B cell (primary cell): Measurements from ENCODE around the gene STBD1. TPM values are rescaled to one million over a fixed set of nuclear protein-coding genes. Genes with fewer than 3 reads are reported as not detected.

Source experiments
- ATAC-seq: fragments of 200-7000 bp; cut with Tn5 transposase; one replicate; pipeline ENCODE4 v1.10.0; 2021; ENCODE audit warnings: low read depth, mild to moderate bottlenecking, moderate number of reproducible peaks, moderate library complexity
- CTCF ChIA-PET: fragments of 350-600 bp; sonication (Branson Sonifier 250); formaldehyde crosslinking; loops from one replicate; lab custom pipeline; 2021; ENCODE audit warnings: antibody characterized with exemption, inconsistent platforms; lab: Charles Lee
- POLR2A ChIA-PET: fragments of 350-600 bp; sonication (Branson Sonifier 250); formaldehyde crosslinking; loops from one replicate; lab custom pipeline; 2021; ENCODE audit warnings: antibody characterized with exemption; lab: Charles Lee
- DNase-seq: peaks from one replicate; pipeline ENCODE4 v3.0.0; 2013
- H2AFZ ChIP-seq: 2 replicates; pipeline ENCODE4 v1.6.1; 2012; ENCODE audit warnings: mild to moderate bottlenecking, low read depth, low read length; ENCODE audit not compliant: insufficient read depth, poor library complexity, severe bottlenecking
- H3K27ac ChIP-seq, 2 donors: 1 replicate in 1 of 2; 2 replicates in 1 of 2; pipeline ENCODE4 v1.5.1; 2012 to 2013; ENCODE audit warnings: low read length in 2 of 2, mild to moderate bottlenecking in 2 of 2, moderate library complexity in 1 of 2
- H3K27me3 ChIP-seq, 4 experiments: fragments of 200-600 bp in 1 of 4; sonication (generic) in 1 of 4; replicated peaks in 1 of 4; 1 replicate in 2 of 4; 2 replicates in 2 of 4; pipeline versions ENCODE4 v1.6.1 to v1.7.0; 2013 to 2016; ENCODE audit warnings: low read length in 3 of 4, mild to moderate bottlenecking in 2 of 4, mixed read lengths in 1 of 4, moderate library complexity in 1 of 4; ENCODE audit not compliant: insufficient read depth in 4 of 4, control insufficient read depth in 3 of 4; ENCODE audit errors: control extremely low read depth in 1 of 4
- H3K36me3 ChIP-seq, 2 experiments: replicated peaks in 1 of 2; 1 replicate in 1 of 2; 2 replicates in 1 of 2; pipeline versions ENCODE4 v1.6.1 to v1.7.1; 2013; ENCODE audit warnings: low read length in 1 of 2; ENCODE audit not compliant: insufficient read depth in 2 of 2, control insufficient read depth in 1 of 2; ENCODE audit errors: control extremely low read depth in 1 of 2, extremely low read depth in 1 of 2
- H3K4me1 ChIP-seq, 2 donors: fragments of 200-600 bp in 1 of 2; sonication (generic) in 1 of 2; 1 replicate in 1 of 2; 2 replicates in 1 of 2; pipeline versions ENCODE4 v1.5.1 to v1.6.1; 2013 to 2017; ENCODE audit warnings: low read length in 2 of 2; ENCODE audit not compliant: control insufficient read depth in 2 of 2, insufficient read depth in 2 of 2
- H3K4me2 ChIP-seq: replicated peaks from 2 replicates; pipeline ENCODE3; 2012; ENCODE audit warnings: mild to moderate bottlenecking, low read depth, low read length; ENCODE audit not compliant: poor library complexity, severe bottlenecking
- H3K4me3 ChIP-seq, 5 experiments: fragments of 200-600 bp in 1 of 5; sonication (generic) in 1 of 5; 1 replicate in 3 of 5; 2 replicates in 2 of 5; pipeline versions ENCODE4 v1.5.1 to v1.7.0; 2011 to 2016; ENCODE audit warnings: low read length in 4 of 5, mild to moderate bottlenecking in 4 of 5, low read depth in 2 of 5, control low read depth in 1 of 5, moderate library complexity in 1 of 5; ENCODE audit not compliant: insufficient read depth in 1 of 5; ENCODE audit errors: control extremely low read depth in 1 of 5, extremely low read depth in 1 of 5
- H3K79me2 ChIP-seq: fragments of 200-600 bp; sonication (generic); one replicate; pipeline ENCODE4 v1.6.0; 2016; ENCODE audit warnings: low read length; ENCODE audit not compliant: control insufficient read depth, insufficient read depth
- H3K9ac ChIP-seq: fragments of 200-600 bp; sonication (generic); 2 replicates; pipeline ENCODE4 v1.6.1; 2017; ENCODE audit warnings: mild to moderate bottlenecking, low read length, moderate library complexity
- H3K9me3 ChIP-seq, 3 donors: one replicate each; pipeline versions ENCODE4 v1.6.1 to v1.7.1; 2013; ENCODE audit warnings: low read length in 2 of 3; ENCODE audit not compliant: control insufficient read depth in 2 of 3, insufficient read depth in 1 of 3; ENCODE audit errors: control extremely low read depth in 1 of 3
- H4K20me1 ChIP-seq: 2 replicates; pipeline ENCODE4 v1.6.0; 2012; ENCODE audit warnings: mild to moderate bottlenecking, low read length; ENCODE audit not compliant: insufficient read depth, control insufficient read depth, poor library complexity, severe bottlenecking
- H3K27ac Mint-ChIP-seq: one replicate; pipeline ENCODE4 v1.8.0; 2021; ENCODE audit warnings: mixed read lengths
- H3K27me3 Mint-ChIP-seq: one replicate; pipeline ENCODE4 v1.8.0; 2021; ENCODE audit warnings: mixed read lengths
- H3K4me1 Mint-ChIP-seq: one replicate; pipeline ENCODE4 v1.8.0; 2021; ENCODE audit warnings: mixed read lengths
- H3K4me3 Mint-ChIP-seq: one replicate; pipeline ENCODE4 v1.8.0; 2021; ENCODE audit warnings: mixed read lengths
- H3K9me3 Mint-ChIP-seq: one replicate; pipeline ENCODE4 v1.8.0; 2022; ENCODE audit warnings: mixed read lengths; ENCODE audit not compliant: insufficient read depth
- EZH2 ChIP-seq: IDR thresholded peaks from 2 replicates; pipeline ENCODE4 v1.6.1; 2012; ENCODE audit warnings: borderline replicate concordance, low read depth, mild to moderate bottlenecking, moderate library complexity, low read length; ENCODE audit not compliant: insufficient read depth, poor library complexity, severe bottlenecking
- WGBS: methylation state at CpG from one replicate; pipeline ENCODE4 v1.1.5; 2013; ENCODE audit warnings: missing lambda C conversion rate; ENCODE audit not compliant: insufficient coverage; 5-methylcytosine and 5-hydroxymethylcytosine counted together
- intact Hi-C: fragments of 100-400 bp; cut with micrococcal nuclease; formaldehyde crosslinking; loops from one replicate; pipeline ENCODE4 v1.10.0; 2022
- polyA plus RNA-seq: library from polyadenylated mRNA; depleted of rRNA; stranded (reverse); fragments of >200 nt; gene quantifications from 2 replicates; pipeline ENCODE4 v1.2.3, GENCODE V29; 2012
- total RNA-seq, 2 donors: library from RNA; stranded (reverse); fragments of 120-200 nt in 1 of 2; gene quantifications; 1 replicate in 1 of 2; 2 replicates in 1 of 2; pipeline versions ENCODE4 v1.2.3 to v1.2.4, GENCODE V29; 2013 to 2022
- TF ChIP-seq, protein P1 (sequence below): fragments of 200-600 bp; IDR thresholded peaks from one replicate; pipeline ENCODE4 v1.8.0; 2022; ENCODE audit warnings: antibody characterized with exemption, mild to moderate bottlenecking

The STBD1 gene
- total and polyA plus RNA-seq, 2 donors (not counting 1 experiment from before 2014, with no cell fraction given): not detected

- Histone ChIP-seq H3K9me3 (peaks cover 0 to 12% (median 2%) of the 10 kb centered on the region in 3 donors), H4K20me1 (no peaks in the 10 kb centered on the region), H3K36me3 (no peaks in the 10 kb centered on the region), H3K27me3 (peaks cover 0 to 5% (median 0%) of the 10 kb centered on the region in 4 experiments), H3K4me3 (no peak overlapping the region), H3K27ac (no peak overlapping the region), H3K4me1 (no peaks in the 10 kb centered on the region), H3K79me2 (no peaks in the 10 kb centered on the region), H3K4me2 (no peak overlapping the region), H3K9ac (no peak overlapping the region), H2AFZ (no peak overlapping the region)
- Mint-ChIP-seq H3K9me3 (peaks cover 7% of the 10 kb centered on the region), H3K27me3 (peaks cover 3% of the 10 kb centered on the region), H3K4me1 (no peaks in the 10 kb centered on the region), H3K4me3 (no peak overlapping the region), H3K27ac (no peak overlapping the region)
- ChIA-PET POLR2A (no interaction called here), CTCF (no interaction called here)
- ATAC-seq (no peak), DNase-seq (no peak)
- intact Hi-C loops: no loop called here
- TF ChIP-seq, protein P1, sequence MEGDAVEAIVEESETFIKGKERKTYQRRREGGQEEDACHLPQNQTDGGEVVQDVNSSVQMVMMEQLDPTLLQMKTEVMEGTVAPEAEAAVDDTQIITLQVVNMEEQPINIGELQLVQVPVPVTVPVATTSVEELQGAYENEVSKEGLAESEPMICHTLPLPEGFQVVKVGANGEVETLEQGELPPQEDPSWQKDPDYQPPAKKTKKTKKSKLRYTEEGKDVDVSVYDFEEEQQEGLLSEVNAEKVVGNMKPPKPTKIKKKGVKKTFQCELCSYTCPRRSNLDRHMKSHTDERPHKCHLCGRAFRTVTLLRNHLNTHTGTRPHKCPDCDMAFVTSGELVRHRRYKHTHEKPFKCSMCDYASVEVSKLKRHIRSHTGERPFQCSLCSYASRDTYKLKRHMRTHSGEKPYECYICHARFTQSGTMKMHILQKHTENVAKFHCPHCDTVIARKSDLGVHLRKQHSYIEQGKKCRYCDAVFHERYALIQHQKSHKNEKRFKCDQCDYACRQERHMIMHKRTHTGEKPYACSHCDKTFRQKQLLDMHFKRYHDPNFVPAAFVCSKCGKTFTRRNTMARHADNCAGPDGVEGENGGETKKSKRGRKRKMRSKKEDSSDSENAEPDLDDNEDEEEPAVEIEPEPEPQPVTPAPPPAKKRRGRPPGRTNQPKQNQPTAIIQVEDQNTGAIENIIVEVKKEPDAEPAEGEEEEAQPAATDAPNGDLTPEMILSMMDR: no peak
- no peak for TF ChIP-seq EZH2
These were observed 20.0 kb downstream of the STBD1 start for GRCh38 chr4:76326515-76326914.

DNA sequence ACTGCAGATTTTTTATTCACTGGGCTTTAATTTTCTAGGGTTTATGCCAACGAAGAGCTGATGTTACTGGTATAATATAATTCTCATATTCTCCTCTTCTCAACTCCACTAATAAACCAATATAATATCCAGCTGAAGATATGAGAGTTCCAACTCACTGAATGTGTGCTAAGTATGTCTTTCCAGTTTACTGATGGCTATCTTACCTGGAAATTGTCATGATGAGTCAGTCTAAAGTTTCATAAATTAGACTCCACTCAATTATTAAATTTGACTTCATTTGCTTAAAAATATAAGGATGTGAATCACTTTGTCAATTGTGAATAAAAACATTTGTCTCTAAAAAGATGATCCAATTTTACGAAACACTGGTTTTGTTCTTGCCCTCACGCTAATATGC, 28.4 kb downstream of the STBD1 start:
- Histone ChIP-seq H3K4me3 (no peak overlapping the region), H3K9ac (no peak overlapping the region), H2AFZ (no peak overlapping the region), H3K9me3 (no peaks in the 10 kb centered on the region), H3K27ac (no peak overlapping the region), H4K20me1 (no peaks in the 10 kb centered on the region), H3K4me2 (no peak overlapping the region), H3K36me3 (no peaks in the 10 kb centered on the region), H3K27me3 (no peaks in the 10 kb centered on the region), H3K4me1 (no peaks in the 10 kb centered on the region), H3K79me2 (no peaks in the 10 kb centered on the region)
- Mint-ChIP-seq H3K4me3 (no peak overlapping the region), H3K9me3 (no peaks in the 10 kb centered on the region), H3K4me1 (no peaks in the 10 kb centered on the region), H3K27ac (no peak overlapping the region), H3K27me3 (peaks cover 16% of the 10 kb centered on the region)
- DNase-seq: no peak
- intact Hi-C loops: no loop called here
- ChIA-PET POLR2A (no interaction called here), CTCF (no interaction called here)
- no CpG with 5 or more reads among the region's 3 CpGs for WGBS
- ATAC-seq: no peak
- no peak for TF ChIP-seq EZH2
- TF ChIP-seq, protein P1: no peak
